Bronchial epithelial cell (primary cell): ENCODE results near the gene PLCB1. TPM values are rescaled to one million over a fixed set of nuclear protein-coding genes. Genes with fewer than 3 reads are reported as not detected.

Source experiments
- DNase-seq: peaks from one replicate; pipeline ENCODE4 v3.0.0-alpha.2; 2010; ENCODE audit warnings: low read depth
- FAIRE-seq: peaks from 2 replicates; lab custom pipeline; 2011; peaks lifted over from hg19 to GRCh38; lab: Jason Lieb, UNC
- H3K27me3 ChIP-seq: 2 replicates; pipeline ENCODE4 v1.5.1; 2011; ENCODE audit warnings: low read length; ENCODE audit not compliant: control insufficient read depth, insufficient read depth
- H3K36me3 ChIP-seq: 2 replicates; pipeline ENCODE4 v1.5.1; 2011; ENCODE audit warnings: low read length; ENCODE audit not compliant: control insufficient read depth, insufficient read depth
- H3K4me3 ChIP-seq: 2 replicates; pipeline ENCODE4 v1.5.1; 2011; ENCODE audit warnings: mild to moderate bottlenecking, low read depth, low read length, control low read depth
- total RNA-seq: library from RNA; depleted of rRNA; stranded (reverse); fragments of >200 nt; gene quantifications from 2 replicates; pipeline ENCODE4 v1.2.1, GENCODE V29; 2014
- TF ChIP-seq, protein P1 (sequence below): IDR thresholded peaks from 2 replicates; pipeline ENCODE4 v1.5.1; 2011; ENCODE audit warnings: mild to moderate bottlenecking, moderate library complexity, low read length, control low read depth, inconsistent platforms; ENCODE audit not compliant: insufficient read depth, severe bottlenecking

PLCB1 gene
- total RNA-seq, 1 donor from 2014 or later: 1.1 TPM

- no peaks in the 10 kb centered on the region for H3K36me3 ChIP-seq
- H3K27me3 ChIP-seq: no peaks in the 10 kb centered on the region
- FAIRE-seq (no peak), DNase-seq (peak; percentile 39)
- TF ChIP-seq, protein P1, sequence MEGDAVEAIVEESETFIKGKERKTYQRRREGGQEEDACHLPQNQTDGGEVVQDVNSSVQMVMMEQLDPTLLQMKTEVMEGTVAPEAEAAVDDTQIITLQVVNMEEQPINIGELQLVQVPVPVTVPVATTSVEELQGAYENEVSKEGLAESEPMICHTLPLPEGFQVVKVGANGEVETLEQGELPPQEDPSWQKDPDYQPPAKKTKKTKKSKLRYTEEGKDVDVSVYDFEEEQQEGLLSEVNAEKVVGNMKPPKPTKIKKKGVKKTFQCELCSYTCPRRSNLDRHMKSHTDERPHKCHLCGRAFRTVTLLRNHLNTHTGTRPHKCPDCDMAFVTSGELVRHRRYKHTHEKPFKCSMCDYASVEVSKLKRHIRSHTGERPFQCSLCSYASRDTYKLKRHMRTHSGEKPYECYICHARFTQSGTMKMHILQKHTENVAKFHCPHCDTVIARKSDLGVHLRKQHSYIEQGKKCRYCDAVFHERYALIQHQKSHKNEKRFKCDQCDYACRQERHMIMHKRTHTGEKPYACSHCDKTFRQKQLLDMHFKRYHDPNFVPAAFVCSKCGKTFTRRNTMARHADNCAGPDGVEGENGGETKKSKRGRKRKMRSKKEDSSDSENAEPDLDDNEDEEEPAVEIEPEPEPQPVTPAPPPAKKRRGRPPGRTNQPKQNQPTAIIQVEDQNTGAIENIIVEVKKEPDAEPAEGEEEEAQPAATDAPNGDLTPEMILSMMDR: no peak
- H3K4me3 ChIP-seq: no peak overlapping the region
Observed at GRCh38 chr20:8183526-8183925, 51.5 kb downstream of the PLCB1 start.

DNA sequence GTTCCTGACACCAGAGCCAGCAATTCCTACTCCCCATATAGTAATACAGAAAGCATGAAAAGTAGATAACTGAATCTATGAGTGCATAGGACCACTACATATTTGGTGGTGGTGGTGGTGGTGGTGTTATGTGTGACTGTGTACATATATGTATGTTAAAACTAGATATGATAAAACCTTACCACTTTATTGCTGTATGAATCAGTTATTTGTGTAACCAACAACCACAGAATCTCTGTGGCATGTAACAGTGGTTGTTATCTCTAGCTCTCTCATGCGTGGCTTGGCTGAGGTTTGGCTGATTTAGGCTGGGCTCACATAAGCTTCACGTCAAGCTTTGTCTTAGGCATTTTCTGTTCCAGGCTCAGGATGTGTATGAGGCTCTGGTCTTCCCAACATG is 55.7 kb downstream of the PLCB1 start:
- DNase-seq (no peak), FAIRE-seq (no peak)
- Histone ChIP-seq H3K27me3 (no peaks in the 10 kb centered on the region), H3K36me3 (no peaks in the 10 kb centered on the region), H3K4me3 (no peak overlapping the region)
- TF ChIP-seq, protein P1: no peak

- DNase-seq (no peak), FAIRE-seq (no peak)
- Histone ChIP-seq H3K27me3 (no peaks in the 10 kb centered on the region), H3K4me3 (no peak overlapping the region), H3K36me3 (no peaks in the 10 kb centered on the region)
- TF ChIP-seq, protein P1: no peak
Observed at GRCh38 chr20:8190043-8190880, 58.2 kb downstream of the PLCB1 start.

DNA sequence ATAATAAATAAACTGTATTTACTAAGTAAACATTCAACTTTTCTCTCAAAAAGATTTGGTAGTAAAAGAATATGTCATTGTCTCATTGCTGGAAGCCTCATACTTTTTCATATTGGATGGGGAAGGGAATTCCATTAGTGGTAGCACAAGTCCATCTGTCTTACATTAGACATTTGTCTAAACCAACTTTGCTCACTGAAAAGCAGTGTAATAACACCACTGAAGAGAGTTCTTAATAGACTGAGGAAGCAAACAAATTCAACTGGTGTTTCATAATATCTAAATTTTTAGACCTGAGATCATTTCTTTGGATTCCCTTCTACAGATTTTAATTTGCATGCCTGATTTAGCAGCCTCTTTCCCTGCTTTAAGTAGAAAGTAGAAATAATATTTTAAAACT is 62.7 kb downstream of the PLCB1 start:
- DNase-seq (no peak), FAIRE-seq (no peak)
- TF ChIP-seq, protein P1: no peak
- Histone ChIP-seq H3K4me3 (no peak overlapping the region), H3K27me3 (no peaks in the 10 kb centered on the region), H3K36me3 (no peaks in the 10 kb centered on the region)

DNA sequence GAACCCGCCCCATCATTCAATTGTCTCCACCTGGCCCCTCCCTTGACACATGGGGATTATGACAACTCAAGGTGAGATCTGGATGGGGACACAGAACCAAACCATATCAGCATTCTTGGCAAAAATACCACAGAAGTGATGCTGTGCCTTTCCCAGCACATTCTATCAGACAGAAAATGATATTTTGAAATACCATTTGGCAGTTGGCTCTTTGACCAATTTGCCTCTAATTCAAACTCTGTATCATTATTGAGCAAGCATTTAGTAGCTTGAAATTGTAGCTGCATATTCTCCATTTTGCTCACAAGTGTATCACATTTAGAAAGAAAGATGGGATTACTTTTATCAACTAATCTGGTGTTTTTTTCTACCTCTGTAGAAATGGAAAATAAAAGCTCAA is 64.0 kb downstream of the PLCB1 start:
- FAIRE-seq (no peak), DNase-seq (no peak)
- no peaks in the 10 kb centered on the region for H3K27me3 ChIP-seq
- no peak overlapping the region for H3K4me3 ChIP-seq
- TF ChIP-seq, protein P1: no peak
- H3K36me3 ChIP-seq: no peaks in the 10 kb centered on the region
